ENCODE data around the gene SPAG7.
"Not testable (repeated sequence)": the region's sequence is repeated elsewhere in the genome, so short reads cannot be mapped to it uniquely, and the experiment has no call there.

SPAG7 gene

DNA sequence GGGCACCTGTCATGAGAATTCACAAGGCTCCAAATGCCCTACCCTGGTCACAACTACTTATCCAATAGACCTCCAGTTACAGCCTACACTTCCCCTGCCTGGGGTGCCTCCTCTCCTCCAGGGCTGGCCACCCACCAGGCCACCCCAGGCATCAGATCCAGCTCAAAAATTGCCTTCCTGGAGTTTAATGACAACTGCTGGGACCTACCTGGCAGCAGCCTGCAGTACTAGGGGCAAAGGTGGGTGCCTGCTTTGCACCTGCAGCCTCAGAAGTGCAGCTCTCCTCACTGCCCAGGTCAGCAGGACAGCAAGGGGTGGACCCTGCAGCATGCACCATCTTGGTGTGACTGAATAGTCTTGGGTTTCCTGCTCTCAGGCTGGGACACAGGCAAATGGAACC lies 32.0 kb downstream of the SPAG7 start:
- no peak for FAIRE-seq

DNA sequence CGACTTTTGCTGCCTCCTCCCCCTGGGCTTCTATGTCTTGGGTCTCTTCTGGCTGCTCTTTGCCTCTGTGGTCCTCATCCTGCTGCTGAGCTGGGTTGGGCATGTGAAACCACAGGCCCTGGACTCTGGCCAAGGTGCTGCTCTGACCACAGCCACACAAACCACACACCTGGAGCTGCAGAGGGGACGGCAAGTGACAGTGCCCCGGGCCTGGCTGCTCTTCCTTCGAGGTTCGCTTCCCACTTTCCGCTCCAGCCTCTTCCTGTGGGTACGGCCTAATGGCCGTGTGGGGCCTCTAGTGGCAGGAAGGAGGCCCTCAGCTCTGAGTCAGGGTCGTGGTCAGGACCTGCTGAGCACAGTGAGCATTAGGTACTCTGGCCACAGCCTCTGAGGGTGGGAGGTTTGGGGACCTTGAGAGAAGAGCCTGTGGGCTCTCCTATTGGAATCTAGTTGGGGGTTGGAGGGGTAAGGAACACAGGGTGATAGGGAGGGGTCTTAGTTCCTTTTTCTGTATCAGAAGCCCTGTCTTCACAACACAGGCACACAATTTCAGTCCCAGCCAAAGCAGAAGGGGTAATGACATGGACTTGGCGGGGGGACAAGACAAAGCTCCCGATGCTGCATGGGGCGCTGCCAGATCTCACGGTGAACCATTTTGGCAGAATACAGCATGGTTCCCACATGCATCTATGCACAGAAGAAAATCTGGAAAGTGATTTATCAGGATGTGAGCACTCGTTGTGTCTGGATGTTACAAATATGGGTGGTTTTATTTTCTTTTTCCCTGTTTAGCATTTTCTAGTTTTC lies 33.2 kb downstream of the SPAG7 start:
- FAIRE-seq, result no peak

DNA sequence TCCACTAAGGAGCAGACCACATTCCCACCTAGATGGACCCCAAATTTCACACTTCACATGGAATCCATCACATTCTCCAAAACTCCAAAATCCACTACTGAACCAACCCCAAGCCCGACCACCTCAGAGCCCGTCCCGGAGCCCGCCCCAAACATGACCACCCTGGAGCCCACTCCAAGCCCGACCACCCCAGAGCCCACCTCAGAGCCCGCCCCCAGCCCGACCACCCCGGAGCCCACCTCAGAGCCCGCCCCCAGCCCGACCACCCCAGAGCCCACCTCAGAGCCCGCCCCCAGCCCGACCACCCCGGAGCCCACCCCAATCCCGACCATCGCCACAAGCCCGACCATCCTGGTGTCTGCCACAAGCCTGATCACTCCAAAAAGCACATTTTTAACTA lies 34.0 kb downstream of the SPAG7 start:
- FAIRE-seq, result no peak

DNA sequence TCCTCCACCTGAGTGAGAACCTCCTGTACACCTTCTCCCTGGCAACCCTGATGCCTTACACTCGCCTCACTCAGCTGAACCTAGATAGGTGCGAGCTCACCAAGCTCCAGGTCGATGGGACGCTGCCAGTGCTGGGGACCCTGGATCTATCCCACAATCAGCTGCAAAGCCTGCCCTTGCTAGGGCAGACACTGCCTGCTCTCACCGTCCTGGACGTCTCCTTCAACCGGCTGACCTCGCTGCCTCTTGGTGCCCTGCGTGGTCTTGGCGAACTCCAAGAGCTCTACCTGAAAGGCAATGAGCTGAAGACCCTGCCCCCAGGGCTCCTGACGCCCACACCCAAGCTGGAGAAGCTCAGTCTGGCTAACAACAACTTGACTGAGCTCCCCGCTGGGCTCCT lies 34.9 kb downstream of the SPAG7 start:
- FAIRE-seq, result no peak

DNA sequence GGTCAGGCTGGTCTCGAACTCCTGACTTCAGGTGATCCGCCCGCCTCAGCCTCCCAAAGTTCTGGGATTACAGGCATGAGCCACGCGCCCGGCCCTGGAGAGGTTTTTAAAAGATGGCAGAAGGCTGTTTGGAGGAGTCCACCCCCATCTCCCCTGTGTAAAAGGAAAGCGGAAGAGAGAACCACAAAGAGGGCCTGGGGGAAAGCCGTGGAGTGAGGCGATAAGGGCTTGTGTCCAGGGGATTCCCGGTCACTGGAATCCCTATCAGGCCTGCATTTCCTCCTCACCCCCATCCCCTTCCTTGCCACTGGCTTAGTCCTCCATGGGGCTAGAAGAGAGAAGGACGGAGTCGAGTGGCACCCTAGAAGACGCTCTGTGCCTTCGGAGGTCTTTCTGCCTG lies 35.7 kb downstream of the SPAG7 start, which contains the start of gene GP1BA:
Gene GP1BA (plus strand): TSS at position 315 of the 400 bp plus-strand sequence. CDS start 328 bp downstream, outside the sequence.
- no peak for FAIRE-seq

DNA sequence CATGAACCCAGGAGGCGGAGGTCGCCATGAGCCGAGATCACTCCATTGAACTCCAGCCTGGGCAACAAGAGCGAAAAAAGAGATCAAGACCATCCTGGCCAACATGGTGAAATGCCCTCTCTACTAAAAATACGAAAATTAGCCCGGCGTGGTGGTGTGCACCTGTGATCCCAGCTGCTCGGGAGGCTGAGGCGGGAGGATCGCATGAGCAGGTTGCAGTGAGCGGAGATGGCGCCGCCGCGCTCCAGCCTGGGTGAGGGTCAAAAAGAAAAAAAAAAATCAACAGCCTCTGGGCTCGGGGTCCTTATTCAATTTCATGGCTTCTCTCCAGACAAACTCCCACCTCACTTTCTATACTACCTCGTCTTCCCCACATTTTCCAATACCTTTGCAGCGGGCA lies 38.7 kb downstream of the SPAG7 start:
- no peak for FAIRE-seq

DNA sequence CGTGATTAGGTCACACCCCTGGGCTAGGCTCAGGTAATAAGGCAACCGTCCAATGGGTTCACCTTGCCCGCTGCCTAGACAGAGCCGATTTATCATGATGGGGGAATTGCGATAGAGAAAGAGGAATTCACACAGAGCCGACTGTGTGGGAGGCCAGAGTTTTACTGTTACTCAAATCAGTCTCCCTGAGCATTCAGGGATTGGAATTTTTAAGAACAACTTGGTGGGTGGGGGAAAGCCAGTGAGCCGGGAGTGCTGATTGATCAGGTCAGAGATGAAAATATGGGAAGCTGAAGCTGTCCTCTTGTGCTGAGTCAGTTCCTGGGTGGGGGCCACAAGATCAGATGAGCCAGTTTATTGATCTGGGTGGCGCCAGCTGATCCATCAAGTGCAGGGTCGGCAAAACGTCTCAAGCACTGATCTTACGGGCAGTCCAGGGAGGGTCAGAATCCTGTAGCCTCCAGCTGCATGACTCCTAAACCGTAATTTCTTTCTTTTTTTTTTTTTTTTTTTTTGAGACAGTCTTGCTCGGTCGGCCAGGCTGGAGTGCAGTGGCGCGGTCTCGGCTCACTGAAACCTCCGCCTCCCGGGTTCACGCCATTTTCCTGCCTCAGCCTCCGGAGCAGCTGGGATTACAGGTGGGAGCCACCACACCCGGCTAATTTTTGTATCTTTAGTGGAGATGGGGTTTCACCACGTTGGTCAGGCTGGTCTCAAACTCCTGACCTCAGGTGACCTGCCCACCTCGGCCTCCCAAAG lies 40.9 kb downstream of the SPAG7 start:
- not testable (repeated sequence) for FAIRE-seq

DNA sequence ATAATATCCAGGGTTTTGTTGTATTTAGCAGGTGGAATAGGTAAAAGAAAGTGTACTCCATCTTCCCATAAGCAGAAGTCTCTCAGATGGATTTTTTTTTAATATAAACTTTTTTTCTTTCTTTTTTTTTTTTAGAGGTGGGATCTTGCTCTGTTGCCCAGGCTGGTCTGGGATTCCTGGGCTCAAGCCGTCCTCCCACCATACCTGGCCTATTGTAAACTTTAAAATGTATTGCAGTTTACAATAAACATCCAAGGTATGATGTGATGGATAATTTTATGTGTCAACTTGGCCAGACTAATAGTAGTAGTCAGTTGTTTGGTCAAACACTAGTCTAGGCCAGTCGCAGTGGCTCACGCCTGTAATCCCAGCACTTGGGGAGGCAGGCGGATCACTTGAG lies 46.3 kb downstream of the SPAG7 start:
- FAIRE-seq, result no peak

DNA sequence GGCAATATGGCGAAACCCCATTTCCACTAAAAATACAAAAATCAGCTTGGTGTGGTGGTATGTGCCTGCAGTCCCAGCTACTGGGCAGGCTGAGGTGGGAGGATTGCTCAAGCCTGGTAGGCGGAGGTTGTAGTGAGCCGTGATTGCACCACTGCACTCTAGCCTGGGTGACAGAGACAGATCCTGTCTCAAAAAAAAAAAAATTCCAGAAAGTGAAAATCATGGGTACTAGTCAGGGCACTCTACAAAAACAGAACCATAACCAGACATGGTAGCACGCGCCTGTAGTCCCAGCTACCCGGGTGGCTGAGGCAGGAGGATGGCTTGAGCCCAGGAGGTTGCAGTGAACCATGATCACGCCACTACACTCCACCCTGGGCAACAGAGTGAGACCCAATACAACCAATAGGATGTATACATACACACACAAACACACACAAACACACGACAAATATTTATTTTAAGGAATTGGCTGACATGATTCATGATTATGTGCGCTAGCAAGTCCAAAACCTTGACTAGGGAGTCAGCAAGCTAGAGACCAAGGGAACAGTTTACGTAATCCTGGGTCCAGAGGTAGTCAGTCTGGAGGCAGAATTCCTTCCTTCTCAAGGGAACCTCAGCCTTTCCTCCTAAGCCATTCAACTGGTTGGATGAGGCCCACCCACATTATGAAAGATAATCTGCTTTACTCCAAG lies 47.1 kb downstream of the SPAG7 start:
- FAIRE-seq, result no peak

DNA sequence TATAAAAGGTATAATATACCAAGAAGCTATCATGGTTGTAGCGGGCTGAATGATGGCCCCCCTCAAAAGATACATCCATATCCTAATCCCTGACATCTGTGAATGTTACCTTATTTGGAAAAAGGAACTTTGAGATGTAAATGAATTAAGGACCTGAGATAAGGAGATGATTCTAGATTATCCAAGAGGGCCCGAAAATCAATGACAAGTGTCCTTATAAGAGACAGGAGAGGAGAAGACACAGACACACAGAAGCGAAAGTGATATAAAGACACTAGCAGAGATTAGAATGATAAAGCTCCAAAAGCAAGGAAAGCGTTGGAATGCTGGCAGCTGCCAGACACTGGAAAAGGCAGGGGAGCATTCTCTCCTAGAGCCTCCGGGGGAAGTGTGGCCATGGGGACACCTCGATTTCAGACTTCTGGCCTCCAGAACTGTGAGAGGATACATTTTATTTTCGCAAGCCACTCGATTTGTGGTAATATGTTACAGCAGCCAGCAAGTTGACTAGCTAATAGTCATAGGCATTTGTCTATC lies 48.0 kb downstream of the SPAG7 start:
- no peak for FAIRE-seq

DNA sequence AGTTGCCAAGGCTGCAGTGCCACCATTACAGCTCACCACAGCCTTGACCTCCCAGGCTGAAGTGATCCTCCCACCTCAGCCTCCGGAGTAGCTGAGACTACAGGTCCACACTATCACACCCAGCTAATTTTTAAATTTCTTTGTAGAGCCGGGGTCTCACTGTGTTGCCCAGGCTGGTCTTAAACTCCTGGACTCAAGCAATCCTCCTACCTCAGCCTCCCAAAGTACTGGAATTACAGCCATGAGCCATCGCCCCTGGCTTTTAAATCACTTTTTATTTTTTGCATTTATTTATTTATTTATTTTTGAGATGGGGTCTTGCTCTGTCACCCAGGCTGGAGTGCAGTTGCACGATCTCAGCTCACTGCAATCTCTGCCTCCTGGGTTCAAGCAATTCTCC lies 53.1 kb downstream of the SPAG7 start:
- FAIRE-seq, result not testable (repeated sequence)

DNA sequence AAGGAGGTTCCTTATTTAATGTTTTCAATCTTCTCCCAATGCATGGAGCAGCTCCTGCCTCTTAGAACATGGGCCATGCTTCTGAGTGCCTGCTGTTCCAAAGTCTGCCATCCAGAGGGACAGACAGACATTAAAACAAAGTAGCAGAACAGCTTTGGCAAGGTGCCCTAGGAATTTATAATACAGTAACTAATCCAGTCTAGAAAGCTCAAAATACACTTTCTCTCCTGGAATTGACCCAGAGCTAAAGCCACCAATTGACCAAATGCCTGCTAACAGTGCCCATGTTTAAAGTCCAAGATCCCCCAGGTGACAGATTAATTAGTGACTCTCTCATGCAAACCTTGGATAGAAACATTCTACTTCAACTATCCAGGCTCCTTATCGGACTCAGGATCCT lies 53.6 kb downstream of the SPAG7 start:
- FAIRE-seq, result no peak

Data from TTC549 (cell line).